WTC11 (cell line): Measurements from ENCODE around the gene APCDD1. TPM values are rescaled to one million over a fixed set of nuclear protein-coding genes. Genes with fewer than 3 reads are reported as not detected.

Source experiments
- ATAC-seq: fragments of 200-7000 bp; cut with Tn5 transposase; 2 replicates; pipeline ENCODE4 v1.10.0; 2021; ENCODE audit warnings: mild to moderate bottlenecking, moderate library complexity
- CTCF ChIA-PET: fragments of 300-600 bp; sonication (Branson Sonifier 250); formaldehyde crosslinking; loops from one replicate; lab custom pipeline; 2021; ENCODE audit warnings: antibody characterized with exemption; lab: Charles Lee
- POLR2A ChIA-PET: fragments of 350-600 bp; sonication (Branson Sonifier 250); formaldehyde crosslinking; loops from one replicate; lab custom pipeline; 2021; ENCODE audit warnings: antibody characterized with exemption; lab: Charles Lee
- DNase-seq: peaks from one replicate; pipeline ENCODE4 v3.0.0; 2021; ENCODE audit warnings: low spot score
- H3K27ac Mint-ChIP-seq: 2 replicates; pipeline ENCODE4 v1.8.0; 2021; ENCODE audit warnings: mixed read lengths
- H3K27me3 Mint-ChIP-seq: 2 replicates; pipeline ENCODE4 v1.8.0; 2021; ENCODE audit warnings: low read depth, mild to moderate bottlenecking, moderate library complexity, mixed read lengths
- H3K36me3 Mint-ChIP-seq: 2 replicates; pipeline ENCODE4 v1.8.0; 2021; ENCODE audit warnings: mixed read lengths
- H3K4me1 Mint-ChIP-seq: 2 replicates; pipeline ENCODE4 v1.8.0; 2022; ENCODE audit warnings: mixed read lengths
- H3K4me3 Mint-ChIP-seq: 2 replicates; pipeline ENCODE4 v1.8.0; 2021; ENCODE audit warnings: mild to moderate bottlenecking, moderate library complexity, mixed read lengths
- H3K9me3 Mint-ChIP-seq: 2 replicates; pipeline ENCODE4 v1.8.0; 2021; ENCODE audit warnings: mixed read lengths
- AFF4 ChIP-seq: sonication (generic); formaldehyde crosslinking; IDR thresholded peaks from 2 replicates; pipeline ENCODE4 v1.8.1; 2023; ENCODE audit warnings: mild to moderate bottlenecking, missing genetic modification reagents, borderline replicate concordance
- ATF1 ChIP-seq: sonication (generic); formaldehyde crosslinking; IDR thresholded peaks from 2 replicates; pipeline ENCODE4 v1.8.1; 2023; ENCODE audit warnings: mild to moderate bottlenecking, moderate library complexity, missing genetic modification reagents
- ATF6 ChIP-seq: sonication (generic); formaldehyde crosslinking; IDR thresholded peaks from 2 replicates; pipeline ENCODE4 v1.8.1; 2023; ENCODE audit warnings: mild to moderate bottlenecking, missing genetic modification reagents
- CBFB ChIP-seq: sonication (generic); formaldehyde crosslinking; IDR thresholded peaks from 2 replicates; pipeline ENCODE4 v1.8.1; 2022; ENCODE audit warnings: mild to moderate bottlenecking, low read depth, missing genetic modification reagents
- CDX4 ChIP-seq: fragments of 250-450 bp; sonication (Bioruptor Pico); IDR thresholded peaks from 2 replicates; pipeline ENCODE4 v1.9.0; 2021; ENCODE audit warnings: moderate library complexity, mild to moderate bottlenecking, inconsistent platforms, borderline replicate concordance
- E2F1 ChIP-seq: sonication (generic); formaldehyde crosslinking; IDR thresholded peaks from 2 replicates; pipeline ENCODE4 v1.8.0; 2022; ENCODE audit warnings: mild to moderate bottlenecking, missing genetic modification reagents
- E2F4 ChIP-seq: sonication (generic); formaldehyde crosslinking; IDR thresholded peaks from 2 replicates; pipeline ENCODE4 v1.8.1; 2022; ENCODE audit warnings: low read depth, mild to moderate bottlenecking, moderate library complexity, missing genetic modification reagents, borderline replicate concordance
- ERG ChIP-seq: fragments of 250-450 bp; sonication (Bioruptor Pico); IDR thresholded peaks from 2 replicates; pipeline ENCODE4 v1.8.0; 2021; ENCODE audit warnings: mild to moderate bottlenecking
- ESRRA ChIP-seq: sonication (generic); formaldehyde crosslinking; IDR thresholded peaks from 2 replicates; pipeline ENCODE4 v1.8.1; 2022; ENCODE audit warnings: mild to moderate bottlenecking, missing genetic modification reagents, borderline replicate concordance
- FOXK1 ChIP-seq: sonication (generic); formaldehyde crosslinking; IDR thresholded peaks from 2 replicates; pipeline ENCODE4 v1.8.0; 2022; ENCODE audit warnings: mild to moderate bottlenecking, moderate library complexity, missing genetic modification reagents
- HMGA2 ChIP-seq: fragments of 250-450 bp; sonication (Bioruptor Pico); IDR thresholded peaks from 2 replicates; pipeline ENCODE4 v1.4.0; 2021; ENCODE audit warnings: mild to moderate bottlenecking, moderate library complexity
- JUN ChIP-seq: sonication (generic); formaldehyde crosslinking; IDR thresholded peaks from 2 replicates; pipeline ENCODE4 v1.8.0; 2023; ENCODE audit warnings: mild to moderate bottlenecking, missing genetic modification reagents
- SMAD4 ChIP-seq: sonication (generic); formaldehyde crosslinking; IDR thresholded peaks from 2 replicates; pipeline ENCODE4 v1.8.0; 2022; ENCODE audit warnings: mild to moderate bottlenecking, missing genetic modification reagents
- SOX15 ChIP-seq: fragments of 250-450 bp; sonication (Bioruptor Pico); IDR thresholded peaks from 2 replicates; pipeline ENCODE4 v1.9.0; 2021; ENCODE audit warnings: mild to moderate bottlenecking
- USF2 ChIP-seq: sonication (generic); formaldehyde crosslinking; IDR thresholded peaks from 2 replicates; pipeline ENCODE4 v1.8.1; 2023; ENCODE audit warnings: mild to moderate bottlenecking, missing genetic modification reagents, moderate library complexity
- ZMAT4 ChIP-seq: fragments of 250-450 bp; sonication (Bioruptor Pico); IDR thresholded peaks from 2 replicates; pipeline ENCODE4 v1.9.0; 2021; ENCODE audit warnings: mild to moderate bottlenecking
- ZNF317 ChIP-seq: sonication (generic); formaldehyde crosslinking; IDR thresholded peaks from 2 replicates; pipeline ENCODE4 v1.8.1; 2023; ENCODE audit warnings: low read depth, mild to moderate bottlenecking, moderate library complexity, missing genetic modification reagents, borderline replicate concordance
- ZNF396 ChIP-seq: fragments of 250-450 bp; sonication (Bioruptor Pico); IDR thresholded peaks from 2 replicates; pipeline ENCODE4 v1.8.0; 2021; ENCODE audit warnings: mild to moderate bottlenecking, moderate library complexity, borderline replicate concordance
- ZNF512 ChIP-seq: sonication (generic); formaldehyde crosslinking; IDR thresholded peaks from 2 replicates; pipeline ENCODE4 v1.8.1; 2022; ENCODE audit warnings: missing genetic modification reagents, borderline replicate concordance
- total RNA-seq: library from RNA; stranded (reverse); gene quantifications from 3 replicates; pipeline ENCODE4 v1.2.3, GENCODE V29; 2021

APCDD1 gene
- total RNA-seq, 1 experiment from 2014 or later = 7.1 TPM

GRCh38 chr18:10457128-10457527 lies 2.7 kb downstream of the APCDD1 start:
- Mint-ChIP-seq H3K4me3 (no peak overlapping the region), H3K4me1 (peaks cover 19% of the 10 kb centered on the region), H3K36me3 (no peaks in the 10 kb centered on the region), H3K27ac (no peak overlapping the region), H3K9me3 (no peaks in the 10 kb centered on the region), H3K27me3 (peaks cover 51% of the 10 kb centered on the region)
- ChIA-PET POLR2A (no interaction called here), CTCF (no interaction called here)
- DNase-seq = no peak
- TF ChIP-seq ZNF317 (CRISPR knock-in tag) (no peak), USF2 (CRISPR knock-in tag) (no peak), JUN (CRISPR knock-in tag) (no peak), CBFB (no peak), ZMAT4 (CRISPR knock-in tag) (no peak), HMGA2 (CRISPR knock-in tag) (no peak), ZNF396 (CRISPR knock-in tag) (no peak), AFF4 (CRISPR knock-in tag) (no peak), ERG (CRISPR knock-in tag) (no peak), ATF6 (CRISPR knock-in tag) (no peak), ZNF512 (no peak), CDX4 (no peak), ESRRA (CRISPR knock-in tag) (no peak), SMAD4 (CRISPR knock-in tag) (no peak), E2F4 (CRISPR knock-in tag) (no peak), E2F1 (CRISPR knock-in tag) (no peak), FOXK1 (CRISPR knock-in tag) (no peak), SOX15 (CRISPR knock-in tag) (no peak), ATF1 (CRISPR knock-in tag) (no peak)
- ATAC-seq = no peak
